HEK293 (cell line): ENCODE data around the gene HBEGF.

Experiments used
- HOXA7 ChIP-seq: sonication (generic); formaldehyde crosslinking; IDR thresholded peaks from 2 replicates; pipeline ENCODE4 v1.8.1; 2022; ENCODE audit warnings: missing genetic modification reagents, borderline replicate concordance
- REPIN1 ChIP-seq: fragments of 450-650 bp; formaldehyde crosslinking; IDR thresholded peaks from 2 replicates; pipeline ENCODE4 v1.5.1; 2017; ENCODE audit warnings: missing biosample characterization, missing genetic modification characterization, low read depth
- ZBTB8A ChIP-seq: fragments of 450-650 bp; formaldehyde crosslinking; IDR thresholded peaks from 2 replicates; pipeline ENCODE4 v1.5.1; 2016; ENCODE audit warnings: missing biosample characterization, missing genetic modification characterization
- ZNF169 ChIP-seq: fragments of 450-650 bp; formaldehyde crosslinking; IDR thresholded peaks from 2 replicates; pipeline ENCODE4 v1.5.1; 2016; ENCODE audit warnings: missing biosample characterization, missing genetic modification characterization
- ZNF184 ChIP-seq: fragments of 450-650 bp; IDR thresholded peaks from 2 replicates; pipeline ENCODE4 v1.5.1; 2018; ENCODE audit warnings: missing biosample characterization, mild to moderate bottlenecking, missing genetic modification characterization
- ZNF2 ChIP-seq: fragments of 450-650 bp; formaldehyde crosslinking; IDR thresholded peaks from 2 replicates; pipeline ENCODE4 v1.5.1; 2016; ENCODE audit warnings: missing biosample characterization, missing genetic modification characterization
- ZNF24 ChIP-seq: fragments of 450-650 bp; formaldehyde crosslinking; IDR thresholded peaks from 2 replicates; pipeline ENCODE4 v1.5.1; 2016; ENCODE audit warnings: missing biosample characterization, missing genetic modification characterization
- ZNF501 ChIP-seq: fragments of 450-650 bp; formaldehyde crosslinking; IDR thresholded peaks from 2 replicates; pipeline ENCODE4 v1.5.1; 2016; ENCODE audit warnings: missing biosample characterization, missing genetic modification characterization
- ZNF510 ChIP-seq: fragments of 450-650 bp; formaldehyde crosslinking; IDR thresholded peaks from 2 replicates; pipeline ENCODE4 v1.5.1; 2018; ENCODE audit warnings: mild to moderate bottlenecking, missing genetic modification characterization, missing biosample characterization; ENCODE audit not compliant: insufficient replicate concordance
- ZNF558 ChIP-seq: fragments of 450-650 bp; formaldehyde crosslinking; IDR thresholded peaks from 2 replicates; pipeline ENCODE4 v1.5.1; 2016; ENCODE audit warnings: missing biosample characterization, missing genetic modification characterization
- ZNF600 ChIP-seq: fragments of 450-650 bp; formaldehyde crosslinking; IDR thresholded peaks from 2 replicates; pipeline ENCODE4 v1.5.1; 2016; ENCODE audit warnings: missing biosample characterization, missing genetic modification characterization
- ZNF664 ChIP-seq: fragments of 450-650 bp; formaldehyde crosslinking; IDR thresholded peaks from 2 replicates; pipeline ENCODE4 v1.5.1; 2016; ENCODE audit warnings: missing biosample characterization, missing genetic modification characterization
- ZNF747 ChIP-seq: fragments of 450-650 bp; formaldehyde crosslinking; IDR thresholded peaks from 2 replicates; pipeline ENCODE4 v1.5.1; 2016; ENCODE audit warnings: missing biosample characterization, missing genetic modification characterization
- TF ChIP-seq, protein P1 (sequence below): fragments of 450-650 bp; formaldehyde crosslinking; optimal IDR thresholded peaks from 2 replicates; pipeline ENCODE3; 2016; ENCODE audit warnings: missing biosample characterization, mild to moderate bottlenecking, missing genetic modification characterization
- TF ChIP-seq, protein P2 (sequence below): fragments of 450-650 bp; formaldehyde crosslinking; IDR thresholded peaks from 2 replicates; pipeline ENCODE4 v1.5.1; 2017; ENCODE audit warnings: missing biosample characterization, missing genetic modification characterization
- TF ChIP-seq, protein P3 (sequence below): fragments of 450-650 bp; formaldehyde crosslinking; IDR thresholded peaks from 2 replicates; pipeline ENCODE4 v1.5.1; 2016; ENCODE audit warnings: missing biosample characterization, missing genetic modification characterization, borderline replicate concordance
- TF ChIP-seq, protein P4 (sequence below): fragments of 450-650 bp; formaldehyde crosslinking; IDR thresholded peaks from 2 replicates; pipeline ENCODE4 v1.5.1; 2016; ENCODE audit warnings: missing biosample characterization, missing genetic modification characterization
- TF ChIP-seq, protein P5 (sequence below): fragments of 450-650 bp; formaldehyde crosslinking; IDR thresholded peaks from 2 replicates; pipeline ENCODE4 v1.5.1; 2016; ENCODE audit warnings: missing biosample characterization, missing genetic modification characterization
- TF ChIP-seq, protein P6 (sequence below): fragments of 450-650 bp; formaldehyde crosslinking; IDR thresholded peaks from 2 replicates; pipeline ENCODE4 v1.5.1; 2016; ENCODE audit warnings: missing biosample characterization, missing genetic modification characterization, borderline replicate concordance

HBEGF gene

DNA sequence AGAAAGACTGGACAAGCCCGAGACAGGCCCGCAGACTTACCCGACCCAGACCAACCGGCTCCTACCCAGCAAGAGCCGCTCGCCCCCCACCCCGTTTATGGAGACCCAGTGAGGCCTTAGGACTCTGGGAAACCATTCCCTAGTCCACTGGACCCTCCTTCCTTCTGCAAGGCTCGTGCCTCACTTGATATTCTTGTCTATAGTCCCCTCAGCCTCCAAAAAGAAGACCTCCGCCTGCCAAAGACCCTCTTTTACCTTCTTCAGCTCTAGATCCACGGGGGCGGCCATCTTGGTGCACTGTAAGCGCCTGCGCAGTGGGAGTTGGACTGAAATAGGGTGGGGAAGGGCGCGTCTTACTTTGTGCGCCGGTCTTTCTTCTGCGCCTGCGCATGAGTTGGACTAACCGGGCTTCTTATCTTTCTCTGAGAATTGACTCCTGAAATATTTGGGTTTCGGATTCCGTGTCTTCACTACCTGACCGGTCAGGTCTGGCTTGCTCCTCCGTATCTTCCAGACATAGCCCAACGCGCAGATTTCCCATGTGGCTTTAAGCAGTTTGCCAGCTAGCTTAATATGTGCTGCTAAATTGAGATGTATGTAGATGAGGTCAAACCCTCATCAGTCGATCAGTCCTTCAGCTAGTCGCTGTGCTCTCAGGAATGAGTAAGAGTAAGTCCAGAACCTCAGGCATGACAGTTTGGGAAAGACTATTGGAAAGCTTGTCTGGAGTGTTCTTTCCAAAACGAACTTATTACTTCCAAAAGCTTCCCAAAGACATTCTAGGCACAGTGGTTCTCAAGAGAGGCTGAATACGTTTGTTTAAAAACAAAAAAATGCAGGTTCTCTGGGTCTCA is 43.4 kb downstream of the HBEGF start, which contains the start of gene PFDN1 (continued):
- TF ChIP-seq, protein P1, sequence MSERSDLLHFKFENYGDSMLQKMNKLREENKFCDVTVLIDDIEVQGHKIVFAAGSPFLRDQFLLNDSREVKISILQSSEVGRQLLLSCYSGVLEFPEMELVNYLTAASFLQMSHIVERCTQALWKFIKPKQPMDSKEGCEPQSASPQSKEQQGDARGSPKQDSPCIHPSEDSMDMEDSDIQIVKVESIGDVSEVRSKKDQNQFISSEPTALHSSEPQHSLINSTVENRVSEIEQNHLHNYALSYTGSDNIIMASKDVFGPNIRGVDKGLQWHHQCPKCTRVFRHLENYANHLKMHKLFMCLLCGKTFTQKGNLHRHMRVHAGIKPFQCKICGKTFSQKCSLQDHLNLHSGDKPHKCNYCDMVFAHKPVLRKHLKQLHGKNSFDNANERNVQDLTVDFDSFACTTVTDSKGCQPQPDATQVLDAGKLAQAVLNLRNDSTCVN (tag by site-specific recombination), result peak; percentile 4
- peak; percentile 100 for TF ChIP-seq ZNF664
- TF ChIP-seq ZNF501 (tag by site-specific recombination), result peak; percentile 46; the same call in 1 of the 2 replicates
- TF ChIP-seq HOXA7 (CRISPR knock-in tag), result no peak
- TF ChIP-seq, protein P2, sequence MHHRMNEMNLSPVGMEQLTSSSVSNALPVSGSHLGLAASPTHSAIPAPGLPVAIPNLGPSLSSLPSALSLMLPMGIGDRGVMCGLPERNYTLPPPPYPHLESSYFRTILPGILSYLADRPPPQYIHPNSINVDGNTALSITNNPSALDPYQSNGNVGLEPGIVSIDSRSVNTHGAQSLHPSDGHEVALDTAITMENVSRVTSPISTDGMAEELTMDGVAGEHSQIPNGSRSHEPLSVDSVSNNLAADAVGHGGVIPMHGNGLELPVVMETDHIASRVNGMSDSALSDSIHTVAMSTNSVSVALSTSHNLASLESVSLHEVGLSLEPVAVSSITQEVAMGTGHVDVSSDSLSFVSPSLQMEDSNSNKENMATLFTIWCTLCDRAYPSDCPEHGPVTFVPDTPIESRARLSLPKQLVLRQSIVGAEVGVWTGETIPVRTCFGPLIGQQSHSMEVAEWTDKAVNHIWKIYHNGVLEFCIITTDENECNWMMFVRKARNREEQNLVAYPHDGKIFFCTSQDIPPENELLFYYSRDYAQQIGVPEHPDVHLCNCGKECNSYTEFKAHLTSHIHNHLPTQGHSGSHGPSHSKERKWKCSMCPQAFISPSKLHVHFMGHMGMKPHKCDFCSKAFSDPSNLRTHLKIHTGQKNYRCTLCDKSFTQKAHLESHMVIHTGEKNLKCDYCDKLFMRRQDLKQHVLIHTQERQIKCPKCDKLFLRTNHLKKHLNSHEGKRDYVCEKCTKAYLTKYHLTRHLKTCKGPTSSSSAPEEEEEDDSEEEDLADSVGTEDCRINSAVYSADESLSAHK, result no peak
- peak; percentile 56 for TF ChIP-seq ZNF510
- TF ChIP-seq REPIN1 (tag by site-specific recombination), result peak; percentile 37; the same call in 1 of the 2 replicates
- TF ChIP-seq ZNF747 (tag by site-specific recombination), result no peak
- TF ChIP-seq, protein P3, sequence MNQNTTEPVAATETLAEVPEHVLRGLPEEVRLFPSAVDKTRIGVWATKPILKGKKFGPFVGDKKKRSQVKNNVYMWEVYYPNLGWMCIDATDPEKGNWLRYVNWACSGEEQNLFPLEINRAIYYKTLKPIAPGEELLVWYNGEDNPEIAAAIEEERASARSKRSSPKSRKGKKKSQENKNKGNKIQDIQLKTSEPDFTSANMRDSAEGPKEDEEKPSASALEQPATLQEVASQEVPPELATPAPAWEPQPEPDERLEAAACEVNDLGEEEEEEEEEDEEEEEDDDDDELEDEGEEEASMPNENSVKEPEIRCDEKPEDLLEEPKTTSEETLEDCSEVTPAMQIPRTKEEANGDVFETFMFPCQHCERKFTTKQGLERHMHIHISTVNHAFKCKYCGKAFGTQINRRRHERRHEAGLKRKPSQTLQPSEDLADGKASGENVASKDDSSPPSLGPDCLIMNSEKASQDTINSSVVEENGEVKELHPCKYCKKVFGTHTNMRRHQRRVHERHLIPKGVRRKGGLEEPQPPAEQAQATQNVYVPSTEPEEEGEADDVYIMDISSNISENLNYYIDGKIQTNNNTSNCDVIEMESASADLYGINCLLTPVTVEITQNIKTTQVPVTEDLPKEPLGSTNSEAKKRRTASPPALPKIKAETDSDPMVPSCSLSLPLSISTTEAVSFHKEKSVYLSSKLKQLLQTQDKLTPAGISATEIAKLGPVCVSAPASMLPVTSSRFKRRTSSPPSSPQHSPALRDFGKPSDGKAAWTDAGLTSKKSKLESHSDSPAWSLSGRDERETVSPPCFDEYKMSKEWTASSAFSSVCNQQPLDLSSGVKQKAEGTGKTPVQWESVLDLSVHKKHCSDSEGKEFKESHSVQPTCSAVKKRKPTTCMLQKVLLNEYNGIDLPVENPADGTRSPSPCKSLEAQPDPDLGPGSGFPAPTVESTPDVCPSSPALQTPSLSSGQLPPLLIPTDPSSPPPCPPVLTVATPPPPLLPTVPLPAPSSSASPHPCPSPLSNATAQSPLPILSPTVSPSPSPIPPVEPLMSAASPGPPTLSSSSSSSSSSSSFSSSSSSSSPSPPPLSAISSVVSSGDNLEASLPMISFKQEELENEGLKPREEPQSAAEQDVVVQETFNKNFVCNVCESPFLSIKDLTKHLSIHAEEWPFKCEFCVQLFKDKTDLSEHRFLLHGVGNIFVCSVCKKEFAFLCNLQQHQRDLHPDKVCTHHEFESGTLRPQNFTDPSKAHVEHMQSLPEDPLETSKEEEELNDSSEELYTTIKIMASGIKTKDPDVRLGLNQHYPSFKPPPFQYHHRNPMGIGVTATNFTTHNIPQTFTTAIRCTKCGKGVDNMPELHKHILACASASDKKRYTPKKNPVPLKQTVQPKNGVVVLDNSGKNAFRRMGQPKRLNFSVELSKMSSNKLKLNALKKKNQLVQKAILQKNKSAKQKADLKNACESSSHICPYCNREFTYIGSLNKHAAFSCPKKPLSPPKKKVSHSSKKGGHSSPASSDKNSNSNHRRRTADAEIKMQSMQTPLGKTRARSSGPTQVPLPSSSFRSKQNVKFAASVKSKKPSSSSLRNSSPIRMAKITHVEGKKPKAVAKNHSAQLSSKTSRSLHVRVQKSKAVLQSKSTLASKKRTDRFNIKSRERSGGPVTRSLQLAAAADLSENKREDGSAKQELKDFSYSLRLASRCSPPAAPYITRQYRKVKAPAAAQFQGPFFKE, result no peak
- TF ChIP-seq ZNF169, result no peak
- 0 out of 2 replicates have a peak, but pooled peaks have one; percentile 26 for TF ChIP-seq ZNF184 (tag by site-specific recombination)
- TF ChIP-seq ZBTB8A, result peak; percentile 22; the same call in 1 of the 2 replicates
- 0 out of 2 replicates have a peak, but pooled peaks have one; percentile 46 for TF ChIP-seq ZNF2 (tag by site-specific recombination)
- TF ChIP-seq, protein P4, sequence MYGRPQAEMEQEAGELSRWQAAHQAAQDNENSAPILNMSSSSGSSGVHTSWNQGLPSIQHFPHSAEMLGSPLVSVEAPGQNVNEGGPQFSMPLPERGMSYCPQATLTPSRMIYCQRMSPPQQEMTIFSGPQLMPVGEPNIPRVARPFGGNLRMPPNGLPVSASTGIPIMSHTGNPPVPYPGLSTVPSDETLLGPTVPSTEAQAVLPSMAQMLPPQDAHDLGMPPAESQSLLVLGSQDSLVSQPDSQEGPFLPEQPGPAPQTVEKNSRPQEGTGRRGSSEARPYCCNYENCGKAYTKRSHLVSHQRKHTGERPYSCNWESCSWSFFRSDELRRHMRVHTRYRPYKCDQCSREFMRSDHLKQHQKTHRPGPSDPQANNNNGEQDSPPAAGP (tag by site-specific recombination), result 0 out of 2 replicates have a peak, but pooled peaks have one; percentile 24
- no peak for TF ChIP-seq ZNF558 (tag by site-specific recombination)
- TF ChIP-seq, protein P5, sequence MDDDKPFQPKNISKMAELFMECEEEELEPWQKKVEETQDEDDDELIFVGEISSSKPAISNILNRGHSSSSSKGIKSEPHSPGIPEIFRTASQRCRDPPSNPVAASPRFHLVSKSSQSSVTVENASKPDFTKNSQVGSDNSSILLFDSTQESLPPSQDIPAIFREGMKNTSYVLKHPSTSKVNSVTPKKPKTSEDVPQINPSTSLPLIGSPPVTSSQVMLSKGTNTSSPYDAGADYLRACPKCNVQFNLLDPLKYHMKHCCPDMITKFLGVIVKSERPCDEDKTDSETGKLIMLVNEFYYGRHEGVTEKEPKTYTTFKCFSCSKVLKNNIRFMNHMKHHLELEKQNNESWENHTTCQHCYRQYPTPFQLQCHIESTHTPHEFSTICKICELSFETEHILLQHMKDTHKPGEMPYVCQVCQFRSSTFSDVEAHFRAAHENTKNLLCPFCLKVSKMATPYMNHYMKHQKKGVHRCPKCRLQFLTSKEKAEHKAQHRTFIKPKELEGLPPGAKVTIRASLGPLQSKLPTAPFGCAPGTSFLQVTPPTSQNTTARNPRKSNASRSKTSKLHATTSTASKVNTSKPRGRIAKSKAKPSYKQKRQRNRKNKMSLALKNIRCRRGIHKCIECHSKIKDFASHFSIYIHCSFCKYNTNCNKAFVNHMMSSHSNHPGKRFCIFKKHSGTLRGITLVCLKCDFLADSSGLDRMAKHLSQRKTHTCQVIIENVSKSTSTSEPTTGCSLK (tag by site-specific recombination), result no peak
- TF ChIP-seq, protein P6, sequence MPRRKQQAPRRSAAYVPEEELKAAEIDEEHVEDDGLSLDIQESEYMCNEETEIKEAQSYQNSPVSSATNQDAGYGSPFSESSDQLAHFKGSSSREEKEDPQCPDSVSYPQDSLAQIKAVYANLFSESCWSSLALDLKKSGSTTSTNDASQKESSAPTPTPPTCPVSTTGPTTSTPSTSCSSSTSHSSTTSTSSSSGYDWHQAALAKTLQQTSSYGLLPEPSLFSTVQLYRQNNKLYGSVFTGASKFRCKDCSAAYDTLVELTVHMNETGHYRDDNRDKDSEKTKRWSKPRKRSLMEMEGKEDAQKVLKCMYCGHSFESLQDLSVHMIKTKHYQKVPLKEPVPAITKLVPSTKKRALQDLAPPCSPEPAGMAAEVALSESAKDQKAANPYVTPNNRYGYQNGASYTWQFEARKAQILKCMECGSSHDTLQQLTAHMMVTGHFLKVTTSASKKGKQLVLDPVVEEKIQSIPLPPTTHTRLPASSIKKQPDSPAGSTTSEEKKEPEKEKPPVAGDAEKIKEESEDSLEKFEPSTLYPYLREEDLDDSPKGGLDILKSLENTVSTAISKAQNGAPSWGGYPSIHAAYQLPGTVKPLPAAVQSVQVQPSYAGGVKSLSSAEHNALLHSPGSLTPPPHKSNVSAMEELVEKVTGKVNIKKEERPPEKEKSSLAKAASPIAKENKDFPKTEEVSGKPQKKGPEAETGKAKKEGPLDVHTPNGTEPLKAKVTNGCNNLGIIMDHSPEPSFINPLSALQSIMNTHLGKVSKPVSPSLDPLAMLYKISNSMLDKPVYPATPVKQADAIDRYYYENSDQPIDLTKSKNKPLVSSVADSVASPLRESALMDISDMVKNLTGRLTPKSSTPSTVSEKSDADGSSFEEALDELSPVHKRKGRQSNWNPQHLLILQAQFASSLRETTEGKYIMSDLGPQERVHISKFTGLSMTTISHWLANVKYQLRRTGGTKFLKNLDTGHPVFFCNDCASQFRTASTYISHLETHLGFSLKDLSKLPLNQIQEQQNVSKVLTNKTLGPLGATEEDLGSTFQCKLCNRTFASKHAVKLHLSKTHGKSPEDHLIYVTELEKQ, result 0 out of 2 replicates have a peak, but pooled peaks have one; percentile 22
- TF ChIP-seq ZNF24 (tag by site-specific recombination), result peak; percentile 41; the same call in 1 of the 2 replicates
- peak; percentile 96 for TF ChIP-seq ZNF600
